ENCODE measurements around the gene LRRC26. TPM values are rescaled to one million over a fixed set of nuclear protein-coding genes. Genes with fewer than 3 reads are reported as not detected.

Gene LRRC26
- total and polyA plus RNA-seq, 2 of the 13 experiments (the other 11 are each of a cell fraction or from before 2014, with no cell fraction given): not detected

GRCh38 chr9:137139468-137140150 is 30.2 kb downstream of the LRRC26 start:
- BruUV-seq (replicated peaks): no TSS peak
- Histone ChIP-seq H3K27ac (ENCODE audit: extremely low read length, insufficient read depth, low read length) (no peak overlapping the region), H3K27me3 (ENCODE audit: control insufficient read depth in 1 of 2, insufficient read depth in 2 of 2, low read length in 2 of 2) (peaks cover 33 to 79% of the 10 kb centered on the region in 2 experiments), H2AFZ (ENCODE audit: low read length) (no peak overlapping the region), H3K9me3 (ENCODE audit: low read length) (no peaks in the 10 kb centered on the region), H3K36me3 (replicated peaks in 1 of 2; ENCODE audit: control insufficient read depth in 1 of 2, insufficient read depth in 2 of 2, low read length in 2 of 2) (no peaks in the 10 kb centered on the region), H3K4me1 (ENCODE audit: insufficient read depth, low read length) (no peaks in the 10 kb centered on the region), H3K79me2 (ENCODE audit: insufficient read depth, low read length) (no peaks in the 10 kb centered on the region), H4K20me1 (ENCODE audit: insufficient read depth, low read length) (no peaks in the 10 kb centered on the region), H3K4me2 (ENCODE audit: low read depth, low read length) (no peak overlapping the region), H3K9ac (ENCODE audit: insufficient read depth, low read depth, low read length) (no peak overlapping the region), H3K4me3 (replicated peaks in 1 of 3; ENCODE audit: insufficient read depth in 1 of 3, low read depth in 2 of 3, low read length in 3 of 3) (no peak overlapping the region)
- in situ Hi-C loops (cut with HindIII; ENCODE audit: extremely low pct_ligation_motif_present, low pct_unique_long_range_greater_than_20kb): no loop called here
- TF ChIP-seq ZNF747 (CRISPR knock-in tag; IDR thresholded peaks at IDR 0.05; ENCODE audit: borderline replicate concordance) (no peak), ATF6 (CRISPR knock-in tag; conservative IDR thresholded peaks at IDR 0.05) (no peak), REPIN1 (CRISPR knock-in tag; IDR thresholded peaks at IDR 0.05; ENCODE audit: borderline replicate concordance, low read depth) (no peak), ZNF205 (CRISPR knock-in tag; IDR thresholded peaks at IDR 0.05) (no peak), SATB2 (CRISPR knock-in tag; IDR thresholded peaks at IDR 0.05) (no peak), ZNF605 (CRISPR knock-in tag; IDR thresholded peaks at IDR 0.05) (no peak), BHLHE40 (IDR thresholded peaks at IDR 0.05; ENCODE audit: low read length) (no peak)
- FAIRE-seq (no peak), ATAC-seq (no peak), DNase-seq (ENCODE audit: low spot score) (no peak)
- CTCF ChIA-PET (ENCODE audit: low intra/inter-chr PET ratio, low total read pairs): no interaction called here
- POLR2A ChIA-PET: interaction anchor here (3.3 kb wide), 1 partner anchor 10 kb away, joined by 11 read pairs; no protein-coding TSS in a partner anchor
- WGBS (ENCODE audit: low lambda C conversion rate): 60% methylated on average over 7 of the region's 37 CpGs
- intact Hi-C loops (cut with micrococcal nuclease; ENCODE audit: unreplicated experiment): no loop called here

All from HepG2 (cell line).